HEK293T (cell line): ENCODE data around the gene TSPAN18.

Experiments used
- BHLHE40 ChIP-seq: fragments of 450-650 bp; IDR thresholded peaks from 2 replicates; pipeline ENCODE4 v1.6.1; 2016; ENCODE audit warnings: mild to moderate bottlenecking, moderate library complexity, borderline replicate concordance
- ELF4 ChIP-seq: fragments of 450-650 bp; IDR thresholded peaks from 2 replicates; pipeline ENCODE4 v1.6.1; 2017; ENCODE audit warnings: antibody characterized with exemption
- FOXA1 ChIP-seq: fragments of 450-650 bp; IDR thresholded peaks from 2 replicates; pipeline ENCODE4 v1.6.1; 2016; ENCODE audit warnings: mild to moderate bottlenecking
- FOXM1 ChIP-seq: fragments of 450-650 bp; IDR thresholded peaks from 2 replicates; pipeline ENCODE4 v1.6.1; 2017; ENCODE audit warnings: mild to moderate bottlenecking, borderline replicate concordance
- LEF1 ChIP-seq: fragments of 450-650 bp; IDR thresholded peaks from 2 replicates; pipeline ENCODE4 v1.6.1; 2017; ENCODE audit warnings: mild to moderate bottlenecking, borderline replicate concordance
- NFRKB ChIP-seq: fragments of 450-650 bp; IDR thresholded peaks from 2 replicates; pipeline ENCODE4 v1.6.1; 2016; ENCODE audit warnings: mild to moderate bottlenecking, moderate library complexity
- PKNOX1 ChIP-seq: fragments of 450-650 bp; IDR thresholded peaks from 2 replicates; pipeline ENCODE4 v1.6.1; 2016
- SUZ12 ChIP-seq: fragments of 450-650 bp; IDR thresholded peaks from 2 replicates; pipeline ENCODE4 v1.6.1; 2016; ENCODE audit warnings: mild to moderate bottlenecking
- TARDBP ChIP-seq: fragments of 450-650 bp; IDR thresholded peaks from 2 replicates; pipeline ENCODE4 v1.6.1; 2016

- TF ChIP-seq BHLHE40 (no peak), TARDBP (no peak), FOXM1 (no peak), PKNOX1 (no peak), ELF4 (no peak), NFRKB (no peak), LEF1 (no peak), SUZ12 (no peak), FOXA1 (no peak)
Observed at GRCh38 chr11:44788536-44789261, 61.9 kb downstream of the TSPAN18 start.
